Neural progenitor cell (in vitro differentiated cells): Measurements from ENCODE around the gene IDI2. TPM values are rescaled to one million over a fixed set of nuclear protein-coding genes. Genes with fewer than 3 reads are reported as not detected.

Experiments
- DNase-seq: peaks from one replicate; pipeline ENCODE4 v3.0.0-alpha.2; 2016; ENCODE audit warnings: low spot score
- H2AFZ ChIP-seq: fragments of 200-600 bp; sonication (generic); replicated peaks from 2 replicates; pipeline ENCODE4 v1.6.1; 2016; ENCODE audit warnings: antibody characterized with exemption
- H3F3A ChIP-seq: fragments of 200-600 bp; sonication (generic); 2 replicates; pipeline ENCODE4 v1.6.1; 2016; ENCODE audit warnings: antibody characterized with exemption, low read depth
- H3K27ac ChIP-seq: fragments of 200-600 bp; sonication (generic); 2 replicates; pipeline ENCODE4 v1.5.1; 2016; ENCODE audit warnings: mild to moderate bottlenecking
- H3K27me3 ChIP-seq: fragments of 200-600 bp; sonication (generic); 2 replicates; pipeline ENCODE4 v1.6.1; 2016; ENCODE audit warnings: mild to moderate bottlenecking, moderate library complexity
- H3K36me3 ChIP-seq: fragments of 200-600 bp; sonication (generic); 2 replicates; pipeline ENCODE4 v1.5.1; 2016
- H3K4me1 ChIP-seq: fragments of 200-600 bp; sonication (generic); 2 replicates; pipeline ENCODE4 v1.6.1; 2016; ENCODE audit warnings: mixed run types
- H3K4me2 ChIP-seq: fragments of 200-600 bp; sonication (generic); 2 replicates; pipeline ENCODE4 v1.6.1; 2016
- H3K4me3 ChIP-seq: fragments of 200-600 bp; sonication (generic); 2 replicates; pipeline ENCODE4 v1.5.1; 2016
- H3K79me2 ChIP-seq: fragments of 200-600 bp; sonication (generic); 2 replicates; pipeline ENCODE4 v1.6.1; 2016; ENCODE audit warnings: low read depth
- H3K9ac ChIP-seq: fragments of 200-600 bp; sonication (generic); 2 replicates; pipeline ENCODE4 v1.6.1; 2016
- H3K9me3 ChIP-seq: fragments of 200-600 bp; sonication (generic); 2 replicates; pipeline ENCODE4 v1.5.1; 2016; ENCODE audit warnings: low read depth
- H4K20me1 ChIP-seq: fragments of 200-600 bp; sonication (generic); 2 replicates; pipeline ENCODE4 v1.6.1; 2016; ENCODE audit warnings: low read depth
- H3K27ac Mint-ChIP-seq: 3 replicates; pipeline ENCODE4 v1.8.0; 2021; ENCODE audit warnings: mixed read lengths
- H3K27me3 Mint-ChIP-seq: 2 replicates; pipeline ENCODE4 v1.8.0; 2022; ENCODE audit warnings: low read depth, mild to moderate bottlenecking, inconsistent platforms, moderate library complexity, mixed read lengths; ENCODE audit not compliant: insufficient read depth
- H3K36me3 Mint-ChIP-seq: 3 replicates; pipeline ENCODE4 v1.8.0; 2021; ENCODE audit warnings: mixed read lengths
- H3K4me1 Mint-ChIP-seq: 3 replicates; pipeline ENCODE4 v1.8.0; 2021; ENCODE audit warnings: mixed read lengths
- H3K4me3 Mint-ChIP-seq: 3 replicates; pipeline ENCODE4 v1.8.0; 2021; ENCODE audit warnings: mild to moderate bottlenecking, moderate library complexity, mixed read lengths
- H3K9me3 Mint-ChIP-seq: 3 replicates; pipeline ENCODE4 v1.8.0; 2020; ENCODE audit warnings: mixed read lengths
- CTCF ChIP-seq: fragments of 200-600 bp; sonication (generic); IDR thresholded peaks from 2 replicates; pipeline ENCODE4 v1.5.1; 2017; ENCODE audit warnings: antibody characterized with exemption, mild to moderate bottlenecking
- EZH2 ChIP-seq: fragments of 200-600 bp; sonication (generic); IDR thresholded peaks from 2 replicates; pipeline ENCODE4 v1.6.1; 2017; ENCODE audit warnings: antibody characterized with exemption, mild to moderate bottlenecking, moderate library complexity
- EZH2phosphoT487 ChIP-seq: fragments of 200-600 bp; sonication (generic); IDR thresholded peaks from 2 replicates; pipeline ENCODE4 v1.6.1; 2017; ENCODE audit warnings: antibody characterized with exemption
- total RNA-seq: library from RNA; depleted of rRNA; stranded (reverse); fragments of >200 nt; gene quantifications from 2 replicates; pipeline ENCODE4 v1.2.3, GENCODE V29; 2015; ENCODE audit warnings: low replicate concordance

IDI2 gene
- total RNA-seq, 1 donor from 2014 or later: not detected

DNA sequence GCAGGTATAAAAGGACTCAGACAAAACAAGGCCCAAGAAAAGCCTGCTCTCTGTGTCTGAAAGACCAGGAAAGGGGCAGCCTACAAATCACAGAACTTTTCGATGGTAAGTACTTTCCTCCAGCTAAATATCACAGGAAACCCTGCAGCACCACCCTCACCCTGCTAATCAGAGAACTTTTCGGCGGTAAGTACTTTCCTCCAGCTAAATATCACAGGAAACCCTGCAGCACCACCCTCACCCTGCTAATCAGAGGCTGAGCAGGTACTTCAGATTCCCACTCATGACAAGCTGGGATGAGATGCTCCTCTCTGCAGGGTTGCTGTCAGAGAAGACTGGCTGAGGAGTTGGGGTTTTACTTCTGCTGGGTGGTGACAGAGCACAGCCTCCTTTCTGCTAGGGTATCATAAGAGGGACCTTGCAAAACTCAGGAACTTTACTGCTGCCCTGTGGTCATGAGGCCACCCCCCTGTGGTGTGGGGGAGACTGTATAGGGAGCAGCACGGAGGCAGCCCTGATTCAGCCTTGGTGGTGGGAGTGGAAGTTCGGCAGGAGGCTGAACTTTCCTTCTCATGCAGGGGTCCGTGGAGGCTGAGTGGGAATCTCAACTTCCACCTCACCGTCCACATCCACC lies 37.7 kb upstream of the IDI2 start:
- no peak overlapping the region for H3K4me2 ChIP-seq
- no peak overlapping the region for H3K4me3 Mint-ChIP-seq
- no peak overlapping the region for H3K27ac ChIP-seq
- TF ChIP-seq EZH2phosphoT487: no peak
- TF ChIP-seq EZH2: no peak
- no peak for TF ChIP-seq CTCF
- H2AFZ ChIP-seq: no peak overlapping the region
- peaks cover 8% of the 10 kb centered on the region for H3K4me1 Mint-ChIP-seq
- peaks cover 6% of the 10 kb centered on the region for H3K36me3 Mint-ChIP-seq
- H3K27me3 Mint-ChIP-seq: peaks cover 4% of the 10 kb centered on the region
- no peak overlapping the region for H3K9ac ChIP-seq
- H3K36me3 ChIP-seq: no peaks in the 10 kb centered on the region
- no peak overlapping the region for H3K4me3 ChIP-seq
- DNase-seq: no peak
- no peaks in the 10 kb centered on the region for H3K9me3 ChIP-seq
- H3K27ac Mint-ChIP-seq: no peak overlapping the region
- no peaks in the 10 kb centered on the region for H3K9me3 Mint-ChIP-seq
- peaks cover 43% of the 10 kb centered on the region for H3K79me2 ChIP-seq
- H3K4me1 ChIP-seq: no peaks in the 10 kb centered on the region
- peaks cover 8% of the 10 kb centered on the region for H4K20me1 ChIP-seq
- no peaks in the 10 kb centered on the region for H3F3A ChIP-seq
- H3K27me3 ChIP-seq: no peaks in the 10 kb centered on the region

- Histone ChIP-seq H3K9ac (no peak overlapping the region), H4K20me1 (peaks cover 19% of the 10 kb centered on the region), H3K27ac (no peak overlapping the region), H3K4me3 (no peak overlapping the region), H3K79me2 (peaks cover 55% of the 10 kb centered on the region), H3F3A (no peaks in the 10 kb centered on the region), H3K27me3 (no peaks in the 10 kb centered on the region), H3K9me3 (no peaks in the 10 kb centered on the region), H2AFZ (no peak overlapping the region), H3K36me3 (no peaks in the 10 kb centered on the region), H3K4me2 (no peak overlapping the region), H3K4me1 (peaks cover 5% of the 10 kb centered on the region)
- TF ChIP-seq EZH2phosphoT487: no peak
- TF ChIP-seq EZH2: no peak
- TF ChIP-seq CTCF: no peak
- Mint-ChIP-seq H3K27me3 (peaks cover 4% of the 10 kb centered on the region), H3K36me3 (peaks cover 6% of the 10 kb centered on the region), H3K9me3 (no peaks in the 10 kb centered on the region), H3K4me1 (peaks cover 18% of the 10 kb centered on the region), H3K27ac (no peak overlapping the region), H3K4me3 (no peak overlapping the region)
- DNase-seq: no peak
These were observed 36.5 kb upstream of the IDI2 start for GRCh38 chr10:1061930-1062774.

GRCh38 chr10:1059902-1060301 lies 34.2 kb upstream of the IDI2 start:
- no peak for DNase-seq
- Histone ChIP-seq H4K20me1 (peaks cover 31% of the 10 kb centered on the region), H3K4me3 (no peak overlapping the region), H3K36me3 (no peaks in the 10 kb centered on the region), H3K9me3 (no peaks in the 10 kb centered on the region), H3K4me1 (peaks cover 11% of the 10 kb centered on the region), H3K27ac (no peak overlapping the region), H3F3A (peaks cover 7% of the 10 kb centered on the region), H3K4me2 (no peak overlapping the region), H3K27me3 (no peaks in the 10 kb centered on the region), H3K9ac (no peak overlapping the region), H3K79me2 (peaks cover 77% of the 10 kb centered on the region), H2AFZ (no peak overlapping the region)
- H3K27ac Mint-ChIP-seq: no peak overlapping the region
- no peak overlapping the region for H3K4me3 Mint-ChIP-seq
- H3K9me3 Mint-ChIP-seq: no peaks in the 10 kb centered on the region
- TF ChIP-seq CTCF (no peak), EZH2phosphoT487 (no peak), EZH2 (no peak)
- peaks cover 6% of the 10 kb centered on the region for H3K36me3 Mint-ChIP-seq
- peaks cover 6% of the 10 kb centered on the region for H3K27me3 Mint-ChIP-seq
- peaks cover 30% of the 10 kb centered on the region for H3K4me1 Mint-ChIP-seq
